Uterus (tissue), 4 donors: Measurements from ENCODE around the gene SYCP3. TPM values are rescaled to one million over a fixed set of nuclear protein-coding genes. Genes with fewer than 3 reads are reported as not detected.

Experiments
- DNase-seq, 2 donors: peaks; one replicate each; pipeline ENCODE4 v3.0.0-alpha.2; 2019 to 2020
- H3K27ac ChIP-seq, 2 donors: fragments of 200-600 bp; sonication (generic); 1 replicate in 1 of 2; 2 replicates in 1 of 2; pipeline ENCODE4 v1.5.1; 2016 to 2018
- H3K27me3 ChIP-seq, 2 donors: fragments of 200-600 bp; sonication (generic); one replicate each; pipeline ENCODE4 v1.5.1; 2018 to 2019; ENCODE audit warnings: control low read depth in 1 of 2
- H3K36me3 ChIP-seq, 2 donors: fragments of 200-600 bp; sonication (generic); one replicate each; pipeline ENCODE4 v1.5.1; 2019; ENCODE audit warnings: control low read depth in 1 of 2
- H3K4me1 ChIP-seq, 2 donors: fragments of 200-600 bp; sonication (generic); one replicate each; pipeline ENCODE4 v1.5.1; 2018 to 2019; ENCODE audit warnings: control low read depth in 1 of 2
- H3K4me3 ChIP-seq, 2 donors: fragments of 200-600 bp; sonication (generic); 1 replicate in 1 of 2; 2 replicates in 1 of 2; pipeline ENCODE4 v1.5.1; 2018 to 2019; ENCODE audit warnings: mild to moderate bottlenecking in 1 of 2
- H3K9me3 ChIP-seq, 2 donors: fragments of 200-600 bp; sonication (generic); one replicate each; pipeline ENCODE4 v1.5.1; 2019; ENCODE audit warnings: control low read depth in 1 of 2
- POLR2A ChIP-seq, 2 donors: fragments of 450-650 bp; IDR thresholded peaks; one replicate each; pipeline ENCODE4 v1.6.1; 2016; ENCODE audit warnings: antibody characterized with exemption in 2 of 2, mild to moderate bottlenecking in 1 of 2, moderate library complexity in 1 of 2
- intact Hi-C: fragments of 100-400 bp; cut with DNase I; formaldehyde crosslinking; loops from one replicate; pipeline ENCODE4 v1.15.1; 2023; ENCODE audit warnings: low total_unique reads
- total RNA-seq, 4 donors: library from RNA; depleted of rRNA in 3 of 4; stranded (reverse); fragments of >200 nt in 3 of 4; gene quantifications; one replicate each; pipeline versions ENCODE4 v1.1.0 to v1.2.4, GENCODE V29; 2014 to 2023
- TF ChIP-seq, protein P1 (sequence below), 4 experiments: fragments of 200-600 bp in 2 of 4; fragments of 450-650 bp in 2 of 4; sonication (generic) in 2 of 4; IDR thresholded peaks; one replicate each; pipeline ENCODE4 v1.5.1; 2016 to 2019; ENCODE audit warnings: antibody characterized with exemption in 4 of 4, mild to moderate bottlenecking in 2 of 4, moderate library complexity in 1 of 4
- donor health status: DM: yes; HTN: yes; CAD: no.

SYCP3 gene
- total RNA-seq, 4 donors from 2014 or later = 0.14 TPM; not detected in 3

DNA sequence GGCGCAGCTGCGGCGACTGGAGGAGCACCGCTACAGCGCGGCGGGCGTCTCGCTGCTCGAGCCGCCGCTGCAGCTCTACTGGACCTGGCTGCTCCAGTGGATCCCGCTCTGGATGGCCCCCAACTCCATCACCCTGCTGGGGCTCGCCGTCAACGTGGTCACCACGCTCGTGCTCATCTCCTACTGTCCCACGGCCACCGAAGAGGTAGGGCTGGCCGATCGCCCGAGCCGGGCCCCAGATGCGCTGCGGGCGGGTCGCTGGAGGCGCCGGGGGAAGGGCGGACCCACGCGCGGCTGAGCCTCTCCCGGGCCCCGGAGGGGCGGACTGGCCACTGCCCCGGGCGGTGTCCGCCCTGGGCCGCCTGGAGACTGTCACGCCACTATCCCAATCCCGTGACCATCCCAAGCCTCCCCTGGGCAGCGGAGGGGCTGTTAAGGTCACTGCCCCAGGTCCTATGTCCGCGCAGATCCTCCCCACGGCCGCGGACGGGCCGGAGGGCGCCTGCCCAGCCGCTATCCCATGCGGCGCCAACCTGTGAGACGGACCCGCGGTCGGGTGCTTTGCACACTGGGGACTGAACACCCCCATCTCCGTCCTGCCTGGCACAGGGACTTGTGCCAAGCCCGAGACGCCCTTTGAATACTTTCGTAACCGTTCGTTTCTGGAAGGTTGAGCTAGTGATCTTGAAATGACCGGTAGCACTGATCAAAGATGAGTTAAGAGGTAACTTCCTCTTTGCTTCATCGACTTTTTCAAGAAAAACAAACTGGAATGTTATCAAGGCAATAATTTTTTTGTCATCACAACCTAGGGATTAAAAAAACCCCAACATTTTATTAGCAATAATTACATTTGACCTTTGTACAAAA lies 41.1 kb downstream of the SYCP3 start:
- peak in 1 of 2 donors; percentile 23 for TF ChIP-seq POLR2A (IDR thresholded peaks at IDR 0.05)
- TF ChIP-seq, protein P1, sequence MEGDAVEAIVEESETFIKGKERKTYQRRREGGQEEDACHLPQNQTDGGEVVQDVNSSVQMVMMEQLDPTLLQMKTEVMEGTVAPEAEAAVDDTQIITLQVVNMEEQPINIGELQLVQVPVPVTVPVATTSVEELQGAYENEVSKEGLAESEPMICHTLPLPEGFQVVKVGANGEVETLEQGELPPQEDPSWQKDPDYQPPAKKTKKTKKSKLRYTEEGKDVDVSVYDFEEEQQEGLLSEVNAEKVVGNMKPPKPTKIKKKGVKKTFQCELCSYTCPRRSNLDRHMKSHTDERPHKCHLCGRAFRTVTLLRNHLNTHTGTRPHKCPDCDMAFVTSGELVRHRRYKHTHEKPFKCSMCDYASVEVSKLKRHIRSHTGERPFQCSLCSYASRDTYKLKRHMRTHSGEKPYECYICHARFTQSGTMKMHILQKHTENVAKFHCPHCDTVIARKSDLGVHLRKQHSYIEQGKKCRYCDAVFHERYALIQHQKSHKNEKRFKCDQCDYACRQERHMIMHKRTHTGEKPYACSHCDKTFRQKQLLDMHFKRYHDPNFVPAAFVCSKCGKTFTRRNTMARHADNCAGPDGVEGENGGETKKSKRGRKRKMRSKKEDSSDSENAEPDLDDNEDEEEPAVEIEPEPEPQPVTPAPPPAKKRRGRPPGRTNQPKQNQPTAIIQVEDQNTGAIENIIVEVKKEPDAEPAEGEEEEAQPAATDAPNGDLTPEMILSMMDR (IDR thresholded peaks at IDR 0.05) = no peak
- Histone ChIP-seq H3K4me3 (peak overlapping the region; percentile 82 to 97), H3K4me1 (no peaks in the 10 kb centered on the region), H3K36me3 (no peaks in the 10 kb centered on the region), H3K27ac (peak overlapping the region; percentile 91), H3K9me3 (no peaks in the 10 kb centered on the region), H3K27me3 (no peaks in the 10 kb centered on the region)
- intact Hi-C loops = no loop called here
- peak; percentile 46 to 59 for DNase-seq

DNA sequence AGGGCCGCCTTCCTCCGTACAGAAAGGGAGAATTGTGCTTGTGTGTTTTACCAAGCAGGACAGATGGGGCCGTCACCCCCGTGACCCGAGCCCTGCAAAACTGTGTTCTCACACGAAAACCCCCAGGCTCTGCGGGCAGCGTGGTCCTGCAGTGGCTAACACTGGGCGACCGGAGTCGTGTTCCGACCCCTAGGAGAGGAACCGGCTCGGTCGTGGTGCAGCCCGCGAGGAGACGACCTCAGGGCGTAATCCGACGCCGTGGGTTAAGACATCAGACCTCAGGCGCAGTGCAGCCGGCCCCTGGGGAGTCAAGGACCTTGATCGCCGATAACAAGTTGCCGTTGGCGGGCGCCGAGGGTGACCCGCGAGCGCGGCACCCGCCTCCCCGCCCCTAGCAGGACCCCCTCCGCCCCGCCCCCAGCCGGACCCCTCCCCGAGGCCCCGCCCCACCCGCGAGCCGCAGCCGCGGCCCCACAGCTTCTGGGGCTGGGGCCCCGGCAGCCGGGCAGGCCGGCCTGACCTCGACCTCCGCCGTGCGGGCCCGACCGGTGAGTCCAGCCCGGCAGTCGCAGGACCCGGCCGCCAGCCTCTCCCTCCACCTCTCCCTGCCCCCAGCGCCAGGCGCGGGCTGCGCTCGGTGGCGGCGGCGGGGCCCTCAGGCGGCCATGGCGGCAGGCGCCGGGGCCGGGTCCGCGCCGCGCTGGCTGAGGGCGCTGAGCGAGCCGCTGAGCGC lies 41.9 kb downstream of the SYCP3 start, which contains the start of gene CHPT1:
CHPT1 (plus strand) TSS at position 444 of the 733 bp plus-strand sequence; CDS start at position 666, 222 bp downstream.
- Histone ChIP-seq H3K9me3 (no peaks in the 10 kb centered on the region), H3K4me1 (no peaks in the 10 kb centered on the region), H3K27ac (peak within 1 kb of the TSS; percentile 91), H3K27me3 (no peaks in the 10 kb centered on the region), H3K4me3 (peak within 1 kb of the TSS; percentile 82 to 97), H3K36me3 (no peaks in the 10 kb centered on the region)
- TF ChIP-seq, protein P1 (IDR thresholded peaks at IDR 0.05) = no peak
- TF ChIP-seq POLR2A (IDR thresholded peaks at IDR 0.05) = peak in 1 of 2 donors; percentile 58
- intact Hi-C loops = no loop called here
- DNase-seq = peak; percentile 50 to 59

DNA sequence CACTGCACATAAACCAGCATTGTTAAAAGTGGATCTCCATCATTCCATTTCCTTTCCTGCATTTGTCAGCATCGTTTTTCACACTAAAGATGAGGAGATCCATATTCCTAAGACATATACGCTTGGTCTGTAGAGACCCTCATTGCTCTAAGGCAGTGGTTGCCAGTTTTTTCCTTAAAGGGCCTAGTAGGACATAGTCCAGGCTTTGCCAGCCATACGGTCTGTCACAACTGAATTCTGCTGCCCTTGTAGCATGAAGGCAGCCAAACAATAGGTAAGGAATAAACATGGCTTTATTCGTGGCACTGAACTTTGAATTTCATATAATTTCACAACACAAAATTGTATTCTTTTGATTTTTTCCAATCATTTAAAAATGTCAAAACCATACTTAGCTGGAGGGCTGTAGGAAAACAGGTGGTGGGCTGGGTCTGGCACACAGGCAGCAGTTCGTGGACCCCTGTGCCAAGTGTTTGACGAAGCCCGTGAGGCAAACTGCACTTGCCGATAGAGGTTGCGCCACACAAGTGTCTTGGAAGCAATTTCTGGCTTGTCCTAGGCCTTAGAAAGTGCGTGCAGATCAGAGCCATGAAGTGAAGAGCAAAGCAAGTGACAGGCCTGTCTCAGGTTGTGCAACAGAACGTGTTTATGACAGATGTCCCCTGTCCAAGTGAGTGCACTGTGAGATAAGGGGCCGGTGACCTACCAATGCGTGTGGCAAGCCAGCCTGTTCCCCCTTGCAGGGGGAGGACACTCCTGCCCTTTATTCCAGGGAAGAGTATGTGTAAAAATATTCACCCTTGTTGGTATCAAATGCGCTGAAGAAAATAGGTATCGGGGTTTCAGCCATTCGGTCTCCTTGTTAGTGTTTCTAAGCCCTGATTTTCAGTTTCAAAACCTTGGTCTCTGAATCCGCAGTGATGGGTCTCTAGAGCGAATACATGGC lies 42.7 kb downstream of the SYCP3 start:
- Histone ChIP-seq H3K27ac (peak overlapping the region; percentile 91), H3K27me3 (no peaks in the 10 kb centered on the region), H3K4me1 (no peaks in the 10 kb centered on the region), H3K4me3 (peak overlapping the region; percentile 82 to 97), H3K36me3 (no peaks in the 10 kb centered on the region), H3K9me3 (no peaks in the 10 kb centered on the region)
- intact Hi-C loops = no loop called here
- no peak for TF ChIP-seq POLR2A (IDR thresholded peaks at IDR 0.05)
- TF ChIP-seq, protein P1 (IDR thresholded peaks at IDR 0.05) = no peak
- DNase-seq = peak; percentile 24 to 33

DNA sequence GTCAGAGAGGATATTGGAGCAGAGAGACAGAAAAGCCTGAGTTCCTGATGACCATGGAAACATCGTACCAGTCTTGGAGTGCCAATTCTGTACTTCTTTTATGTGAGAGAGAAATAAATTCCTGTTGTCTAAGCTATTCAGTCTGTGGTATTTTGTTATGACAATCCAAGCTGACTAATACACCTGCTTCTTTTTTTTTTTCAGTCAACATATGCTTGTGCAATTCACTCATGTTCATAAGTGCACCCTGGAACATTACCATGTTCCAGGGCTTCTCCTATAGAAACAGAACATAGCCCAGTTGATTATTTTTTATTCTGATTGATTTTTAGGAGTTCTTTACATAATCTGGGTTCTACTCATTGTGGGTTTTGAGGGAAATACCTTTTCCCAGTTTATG lies 43.6 kb downstream of the SYCP3 start:
- intact Hi-C loops = no loop called here
- no peak for DNase-seq
- Histone ChIP-seq H3K4me1 (no peaks in the 10 kb centered on the region), H3K36me3 (no peaks in the 10 kb centered on the region), H3K27ac (no peak overlapping the region), H3K4me3 (no peak overlapping the region), H3K9me3 (no peaks in the 10 kb centered on the region), H3K27me3 (no peaks in the 10 kb centered on the region)
- no peak for TF ChIP-seq POLR2A (IDR thresholded peaks at IDR 0.05)
- TF ChIP-seq, protein P1 (IDR thresholded peaks at IDR 0.05) = no peak
